Activated CD8-positive, alpha-beta memory T cell treated with anti-CD3 and anti-CD28 coated beads, Interleukin-2, amount 50 U/mL, for 24 hours (primary cell): ENCODE measurements around the gene HIBCH.
"Not testable (repeated sequence)": the region's sequence is repeated elsewhere in the genome, so short reads cannot be mapped to it uniquely, and the experiment has no call there.

Experiments used
- DNase-seq: peaks from one replicate; pipeline ENCODE4 v3.0.0-alpha.2; 2020; ENCODE audit errors: extremely low read depth

The HIBCH gene

GRCh38 chr2:190157613-190158528 lies 161.8 kb downstream of the HIBCH start:
- not testable (repeated sequence) for DNase-seq

GRCh38 chr2:190156530-190157212 lies 163.0 kb downstream of the HIBCH start:
- DNase-seq: no peak
